CD1c-positive myeloid dendritic cell (primary cell): ENCODE data around the gene NLRP6.
"Not testable (repeated sequence)": the region's sequence is repeated elsewhere in the genome, so short reads cannot be mapped to it uniquely, and the experiment has no call there.

Source experiments
- DNase-seq: peaks from one replicate; pipeline ENCODE4 v3.0.0-alpha.2; 2016; ENCODE audit errors: extremely low spot score

The NLRP6 gene

DNA sequence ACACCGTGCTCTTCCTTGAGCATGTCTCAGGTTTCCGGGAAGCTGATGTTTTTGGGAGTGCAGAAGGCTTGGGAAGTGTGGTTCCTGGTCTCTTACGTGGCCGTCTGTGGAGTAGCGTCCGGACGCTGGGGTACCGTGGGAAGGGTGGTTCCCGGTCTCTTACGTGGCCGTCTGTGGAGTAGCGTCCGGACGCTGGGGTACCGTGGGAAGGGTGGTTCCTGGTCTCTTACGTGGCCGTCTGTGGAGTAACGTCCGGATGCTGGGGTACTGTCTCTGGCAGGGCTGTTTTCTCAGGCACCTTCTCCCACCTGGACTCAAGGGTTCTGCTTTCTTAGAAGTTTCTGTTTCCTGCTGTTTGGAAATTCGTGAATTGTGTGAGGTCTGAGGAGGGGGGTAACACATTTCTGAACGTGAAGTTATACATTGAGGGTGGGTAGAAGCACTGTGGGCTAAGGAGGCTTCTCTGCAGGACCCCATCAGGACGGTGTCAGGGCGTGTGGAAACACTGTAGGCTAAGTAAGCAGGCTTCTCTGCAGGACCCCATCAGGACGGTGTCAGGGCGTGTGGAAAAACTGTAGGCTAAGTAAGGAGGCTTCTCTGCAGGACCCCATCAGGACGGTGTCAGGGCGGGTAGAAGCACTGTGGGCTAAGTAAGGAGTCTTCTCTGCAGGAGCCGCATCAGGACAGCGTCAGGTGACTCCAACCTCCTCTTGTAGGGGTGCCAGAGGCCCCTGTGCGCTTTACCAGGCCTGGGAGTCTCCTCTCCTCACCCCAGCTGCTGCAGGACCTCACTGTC lies 47.8 kb downstream of the NLRP6 start:
- DNase-seq: no peak

DNA sequence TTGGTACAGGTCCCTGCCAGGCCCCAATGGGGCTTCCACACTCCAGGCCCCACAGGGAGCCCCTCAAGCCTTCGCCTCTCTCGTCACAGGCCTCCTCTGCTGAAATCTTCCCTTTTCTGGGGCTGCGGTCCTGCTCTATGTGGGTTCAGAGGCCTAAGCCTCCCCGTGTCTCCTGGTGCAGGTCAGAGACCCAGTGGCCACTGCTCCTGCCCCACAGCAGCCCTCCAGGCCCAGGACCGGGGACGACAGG lies 48.3 kb downstream of the NLRP6 start:
- no peak for DNase-seq

DNA sequence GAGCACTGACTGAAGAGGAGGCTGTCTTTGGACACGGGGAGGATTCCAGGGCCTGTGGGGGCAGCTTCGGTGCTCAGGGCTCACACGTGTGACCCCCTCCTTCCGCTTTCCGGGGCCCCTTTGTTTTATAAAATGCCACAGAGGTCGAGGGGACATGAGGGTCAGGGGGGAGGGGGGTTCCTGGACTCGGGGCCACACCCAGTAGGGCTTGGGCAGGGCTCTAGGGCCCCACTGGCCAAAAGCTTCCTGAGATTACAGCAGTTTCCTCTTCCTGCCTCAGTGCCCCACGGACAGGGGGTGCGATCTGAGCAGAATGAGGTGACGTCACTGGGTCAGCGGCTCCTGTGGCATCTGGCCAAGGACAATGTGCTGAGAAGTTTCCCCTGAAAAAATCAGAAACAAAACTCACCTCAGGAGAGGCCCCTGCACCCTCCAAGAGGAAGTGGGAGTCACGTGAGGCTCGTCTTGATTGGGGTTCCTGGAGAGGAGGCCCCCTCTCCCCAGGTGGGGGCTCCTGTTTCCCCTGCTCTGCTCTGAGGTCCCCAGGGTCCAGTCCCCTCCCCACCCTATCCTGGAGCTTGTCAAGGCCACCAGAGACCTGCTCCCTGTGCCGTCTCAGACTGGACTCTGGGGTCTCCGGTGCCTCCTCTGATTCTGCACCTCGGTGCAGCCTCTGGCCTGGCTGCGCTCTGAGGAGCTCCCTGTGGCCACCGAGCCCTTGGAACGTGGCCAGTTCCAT lies 48.8 kb downstream of the NLRP6 start:
- peak; percentile 69 for DNase-seq

DNA sequence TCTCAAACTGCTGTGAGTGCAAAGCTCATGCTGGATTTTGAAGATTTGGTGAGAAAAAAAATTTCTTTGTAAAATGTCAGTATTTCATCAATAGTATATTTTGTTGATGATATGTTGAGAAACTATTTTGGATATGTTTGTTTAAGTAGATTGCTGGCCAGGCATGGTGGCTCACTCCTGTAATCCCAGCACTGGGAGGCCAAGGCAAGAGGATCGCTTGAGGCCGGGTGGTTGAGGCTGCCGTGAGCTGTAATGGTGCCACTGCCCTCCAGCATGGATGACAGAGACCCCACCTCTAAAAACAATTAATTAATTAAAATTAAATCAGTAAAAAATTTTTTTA lies 49.3 kb downstream of the NLRP6 start:
- DNase-seq: no peak

GRCh38 chr11:328012-328411 lies 49.8 kb downstream of the NLRP6 start:
- DNase-seq: no peak

DNA sequence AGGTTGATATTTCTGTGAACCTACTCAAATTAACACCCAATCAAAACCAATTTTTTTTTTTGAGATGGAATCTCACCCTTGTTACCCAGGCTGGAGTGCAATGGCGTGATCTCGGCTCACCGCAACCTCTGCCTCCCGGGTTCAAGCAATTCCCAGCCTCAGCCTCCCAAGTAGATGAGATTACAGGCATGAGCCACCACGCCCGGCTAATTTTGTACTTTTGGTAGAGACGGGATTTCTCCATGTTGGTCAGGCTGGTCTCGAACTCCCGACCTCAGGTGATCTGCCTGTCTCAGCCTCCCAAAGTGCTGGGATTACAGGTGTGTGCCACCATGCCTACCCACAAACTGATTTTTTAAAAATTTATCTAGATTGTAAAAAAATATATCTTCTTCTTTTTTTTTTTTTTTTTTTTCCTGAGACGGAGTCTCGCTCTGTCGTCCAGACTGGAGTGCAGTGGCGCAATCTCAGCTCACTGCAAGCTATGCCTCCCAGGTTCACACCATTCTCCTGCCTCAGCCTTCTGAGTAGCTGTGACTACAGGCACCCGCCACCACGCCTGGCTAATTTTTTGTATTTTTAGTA lies 50.4 kb downstream of the NLRP6 start:
- DNase-seq: not testable (repeated sequence)

DNA sequence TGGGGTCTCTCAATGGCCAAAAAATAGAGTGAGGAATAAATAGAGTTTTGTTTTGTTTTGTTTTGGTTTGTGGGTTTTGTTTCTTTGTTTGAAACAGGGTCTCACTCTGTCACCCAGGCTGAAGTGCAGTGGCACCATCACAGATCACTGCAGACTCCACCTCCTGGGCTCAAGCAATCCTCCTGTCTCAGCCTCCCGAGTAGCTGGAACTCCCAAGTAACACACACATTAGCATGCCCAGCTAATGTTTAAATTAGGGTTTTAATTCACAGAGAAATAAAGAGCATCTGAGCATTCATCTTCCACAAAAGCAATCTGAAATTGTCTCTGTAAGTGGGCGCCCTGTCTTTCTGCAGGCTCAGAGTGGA lies 51.7 kb downstream of the NLRP6 start:
- no peak for DNase-seq

GRCh38 chr11:330307-330693 lies 52.1 kb downstream of the NLRP6 start:
- DNase-seq: no peak

GRCh38 chr11:330694-331357 lies 52.6 kb downstream of the NLRP6 start:
- DNase-seq: no peak

DNA sequence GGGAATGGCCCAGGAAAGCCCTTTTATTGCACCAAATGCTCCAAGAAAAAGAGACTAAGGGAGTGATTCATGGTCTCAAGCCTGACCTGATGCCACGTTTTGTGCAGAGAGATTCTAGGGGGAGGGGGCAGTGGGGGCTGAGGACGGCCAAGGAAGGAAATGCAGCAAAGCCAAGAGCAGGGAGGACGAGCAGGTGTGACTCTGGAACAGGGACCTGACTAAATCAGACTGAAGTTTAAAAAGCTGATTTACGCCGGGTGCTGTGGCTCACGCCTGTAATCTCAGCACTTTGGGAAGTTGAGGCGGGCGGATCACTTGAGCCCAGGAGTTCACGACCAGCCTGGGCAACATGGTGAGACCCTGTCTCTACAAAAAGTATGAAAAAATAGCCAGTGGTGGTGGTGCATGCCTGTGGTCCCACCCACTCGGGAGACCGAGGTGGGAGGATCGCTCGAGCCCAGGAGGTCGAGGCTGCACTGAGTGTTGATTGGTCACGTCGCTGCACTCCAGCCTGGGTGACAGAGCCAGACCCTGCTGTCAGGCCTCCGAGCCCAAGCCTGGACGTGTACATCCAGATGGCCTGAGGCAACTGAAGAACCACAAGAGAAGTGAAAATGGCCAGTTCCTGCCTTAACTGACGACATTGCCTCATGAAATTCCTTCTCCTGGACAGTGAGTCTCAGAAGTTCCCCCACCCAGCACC lies 53.3 kb downstream of the NLRP6 start:
- no peak for DNase-seq

GRCh38 chr11:332651-333480 lies 54.7 kb downstream of the NLRP6 start:
- DNase-seq: no peak

DNA sequence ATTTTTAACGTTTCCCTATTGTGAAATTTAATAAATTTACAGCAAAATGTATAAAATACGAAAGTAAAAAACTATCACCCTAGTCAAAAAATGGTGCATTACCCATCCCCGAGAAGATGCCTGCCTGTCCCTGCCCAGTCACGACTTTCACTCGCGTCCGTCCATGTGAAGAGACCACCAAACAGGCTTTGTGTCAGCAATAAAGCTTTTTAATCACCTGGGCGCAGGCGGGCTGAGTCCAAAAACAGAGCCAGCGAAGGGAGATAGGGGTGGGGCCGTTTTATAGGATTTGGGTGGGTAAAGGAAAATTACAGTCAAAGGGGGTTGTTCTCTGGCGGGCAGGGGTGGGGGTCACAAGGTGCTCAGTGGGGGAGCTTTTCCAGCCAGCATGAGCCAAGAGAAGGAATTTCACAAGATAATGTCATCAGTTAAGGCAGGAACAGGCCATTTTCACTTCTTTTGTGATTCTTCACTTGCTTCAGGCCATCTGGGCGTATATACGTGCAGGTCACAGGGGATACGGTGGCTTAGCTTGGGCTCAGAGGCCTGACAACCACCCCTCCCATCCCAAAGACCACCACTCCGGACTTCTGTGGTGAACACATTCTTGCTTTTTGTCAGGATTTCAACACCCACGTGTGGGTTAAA lies 55.5 kb downstream of the NLRP6 start:
- not testable (repeated sequence) for DNase-seq

DNA sequence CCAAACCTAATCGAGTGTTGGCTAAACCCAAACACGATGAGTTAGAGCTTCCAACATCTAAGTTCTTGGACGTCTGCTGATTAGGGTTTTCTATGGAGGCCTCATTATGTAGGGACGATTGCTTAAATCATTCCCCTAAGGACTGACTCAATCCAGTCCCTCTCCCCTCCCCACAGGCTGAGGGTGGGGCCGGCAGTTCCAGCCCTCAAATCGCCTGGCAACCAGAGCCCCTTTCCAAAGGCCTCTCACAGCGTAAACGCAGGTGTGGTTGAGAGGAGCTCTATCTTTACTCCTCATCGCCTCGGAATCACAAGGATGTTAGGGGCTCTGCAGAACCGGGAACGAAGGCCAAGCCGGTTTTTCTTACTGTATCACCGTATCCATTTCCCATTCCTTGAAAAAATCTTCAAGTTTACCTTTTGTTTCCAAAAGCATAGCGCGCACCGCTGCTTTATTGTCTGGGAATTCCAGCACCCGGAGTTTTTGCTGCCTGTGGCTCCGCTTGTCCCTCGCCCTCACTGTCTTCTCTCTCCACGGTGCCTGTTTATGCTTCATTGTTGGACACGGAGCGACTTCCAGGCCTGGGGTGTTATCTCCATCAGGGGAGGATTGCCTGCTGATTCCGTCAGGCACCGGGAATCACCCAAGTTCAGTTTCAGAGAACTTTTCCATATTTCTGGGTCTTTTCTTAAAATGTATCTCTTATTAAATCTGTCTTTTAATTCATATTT lies 56.2 kb downstream of the NLRP6 start:
- no peak for DNase-seq
